Keratinocyte (primary cell): ENCODE measurements around the gene OSBPL10. TPM values are rescaled to one million over a fixed set of nuclear protein-coding genes. Genes with fewer than 3 reads are reported as not detected.

ENCODE experiments used
- DNase-seq: peaks from one replicate; pipeline ENCODE4 v3.0.0-alpha.2; 2011; ENCODE audit warnings: low read depth, missing footprints, low spot score
- FAIRE-seq: peaks from 2 replicates; lab custom pipeline; 2011; peaks lifted over from hg19 to GRCh38; lab: Jason Lieb, UNC
- H2AFZ ChIP-seq: 2 replicates; pipeline ENCODE4 v1.6.0; 2012; ENCODE audit warnings: low read length, control low read depth, inconsistent platforms; ENCODE audit not compliant: control insufficient read depth
- H3K27ac ChIP-seq: 2 replicates; pipeline ENCODE4 v1.5.1; 2011; ENCODE audit warnings: low read length; ENCODE audit not compliant: control insufficient read depth, insufficient read depth
- H3K27me3 ChIP-seq: 3 replicates; pipeline ENCODE4 v1.6.0; 2011; ENCODE audit warnings: low read length; ENCODE audit not compliant: control insufficient read depth, insufficient read depth; ENCODE audit errors: extremely low read depth
- H3K36me3 ChIP-seq, 2 experiments: 2 replicates in 1 of 2; 3 replicates in 1 of 2; pipeline ENCODE4 v1.5.1; 2011; ENCODE audit warnings: low read length in 2 of 2, mild to moderate bottlenecking in 1 of 2; ENCODE audit not compliant: control insufficient read depth in 2 of 2, insufficient read depth in 2 of 2; ENCODE audit errors: extremely low read depth in 1 of 2
- H3K4me1 ChIP-seq: 3 replicates; pipeline ENCODE4 v1.5.1; 2011; ENCODE audit warnings: low read length; ENCODE audit not compliant: control insufficient read depth, insufficient read depth; ENCODE audit errors: extremely low read depth
- H3K4me2 ChIP-seq: 3 replicates; pipeline ENCODE4 v1.6.0; 2011; ENCODE audit warnings: low read depth, low read length; ENCODE audit not compliant: control insufficient read depth, insufficient read depth; ENCODE audit errors: extremely low read depth
- H3K4me3 ChIP-seq, 3 experiments: fragments of 200-600 bp in 1 of 3; sonication (generic) in 1 of 3; 2 replicates in 2 of 3; 3 replicates in 1 of 3; pipeline ENCODE4 v1.5.1; 2011 to 2016; ENCODE audit warnings: low read length in 3 of 3, mild to moderate bottlenecking in 3 of 3, control low read depth in 2 of 3, inconsistent platforms in 1 of 3, low read depth in 1 of 3, mixed read lengths in 1 of 3, mixed run types in 1 of 3, moderate library complexity in 1 of 3; ENCODE audit not compliant: control insufficient read depth in 2 of 3, insufficient read depth in 2 of 3; ENCODE audit errors: extremely low read depth in 1 of 3
- H3K79me2 ChIP-seq: 2 replicates; pipeline ENCODE4 v1.6.0; 2012; ENCODE audit warnings: low read length; ENCODE audit not compliant: control insufficient read depth, insufficient read depth
- H3K9ac ChIP-seq: 3 replicates; pipeline ENCODE4 v1.6.0; 2011; ENCODE audit warnings: low read length; ENCODE audit not compliant: control insufficient read depth, insufficient read depth; ENCODE audit errors: extremely low read depth
- H3K9me1 ChIP-seq: 3 replicates; pipeline ENCODE4 v1.6.0; 2011; ENCODE audit warnings: low read length; ENCODE audit not compliant: control insufficient read depth, insufficient read depth; ENCODE audit errors: extremely low read depth
- H3K9me3 ChIP-seq: 2 replicates; pipeline ENCODE4 v1.5.1; 2012; ENCODE audit warnings: low read depth, low read length; ENCODE audit not compliant: control insufficient read depth
- H4K20me1 ChIP-seq: 3 replicates; pipeline ENCODE4 v1.6.0; 2011; ENCODE audit warnings: low read length; ENCODE audit not compliant: control insufficient read depth, insufficient read depth; ENCODE audit errors: extremely low read depth
- EZH2 ChIP-seq: IDR thresholded peaks from one replicate; pipeline ENCODE4 v1.6.1; 2012; ENCODE audit warnings: inconsistent platforms, mild to moderate bottlenecking, low read length, moderate library complexity
- dilution Hi-C: fragments of 300-500 bp; cut with MboI; formaldehyde crosslinking; loops from one replicate; pipeline ENCODE4 v1.7.0; 2020; ENCODE audit warnings: low sequenced_read_pairs; ENCODE audit not compliant: extremely low pct_ligation_motif_present
- polyA plus RNA-seq, 5 experiments: library from polyadenylated mRNA; depleted of rRNA in 3 of 5; stranded (reverse) in 3 of 5; stranded (forward) in 1 of 5; unstranded in 1 of 5; fragments of >200 nt; gene quantifications; 1 replicate in 1 of 5; 2 replicates in 3 of 5; 3 replicates in 1 of 5; pipeline versions ENCODE4 v1.2.1 to v1.2.3, GENCODE V29; 2011 to 2012; ENCODE audit warnings: missing spikeins in 2 of 5, low read depth in 1 of 5, low replicate concordance in 1 of 5
- TF ChIP-seq, protein P1 (sequence below), 3 experiments: IDR thresholded peaks in 1 of 3; conservative IDR thresholded peaks in 1 of 3; optimal IDR thresholded peaks in 1 of 3; 2 replicates in 2 of 3; 3 replicates in 1 of 3; pipeline versions ENCODE3 to v1.5.1; 2011; ENCODE audit warnings: low read length in 3 of 3, mild to moderate bottlenecking in 3 of 3, moderate library complexity in 2 of 3, control low read depth in 1 of 3, inconsistent platforms in 1 of 3; ENCODE audit not compliant: insufficient read depth in 2 of 3; ENCODE audit errors: extremely low read depth in 1 of 3

The OSBPL10 gene
- polyA plus RNA-seq, 1 donor (not counting 4 experiments of a cell fraction or from before 2014, with no cell fraction given): 50.1 TPM

DNA sequence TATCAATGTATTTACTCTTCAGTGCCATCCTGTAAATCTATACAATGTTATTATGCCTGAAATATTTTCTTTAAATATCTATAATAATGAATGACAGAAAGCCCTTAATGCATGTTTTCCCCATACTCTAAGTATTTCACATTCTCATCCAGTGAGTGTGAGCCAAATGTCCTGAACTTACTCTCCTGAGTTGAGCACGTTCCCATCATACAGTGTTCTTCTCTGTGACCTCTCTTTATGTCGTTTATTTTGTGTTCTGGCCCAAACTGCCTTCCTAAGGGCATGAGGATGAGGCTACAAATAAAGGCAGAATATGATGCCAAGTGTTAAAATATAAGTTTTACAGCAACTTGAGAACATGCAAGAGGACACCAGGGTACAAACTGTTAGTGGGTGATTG, 3.3 kb downstream of the OSBPL10 start:
- peak overlapping the region in 1 of 3 experiments; percentile 95 for H3K4me3 ChIP-seq
- H3K36me3 ChIP-seq: peaks cover 7 to 42% of the 10 kb centered on the region in 2 experiments
- TF ChIP-seq EZH2: no peak
- TF ChIP-seq, protein P1, sequence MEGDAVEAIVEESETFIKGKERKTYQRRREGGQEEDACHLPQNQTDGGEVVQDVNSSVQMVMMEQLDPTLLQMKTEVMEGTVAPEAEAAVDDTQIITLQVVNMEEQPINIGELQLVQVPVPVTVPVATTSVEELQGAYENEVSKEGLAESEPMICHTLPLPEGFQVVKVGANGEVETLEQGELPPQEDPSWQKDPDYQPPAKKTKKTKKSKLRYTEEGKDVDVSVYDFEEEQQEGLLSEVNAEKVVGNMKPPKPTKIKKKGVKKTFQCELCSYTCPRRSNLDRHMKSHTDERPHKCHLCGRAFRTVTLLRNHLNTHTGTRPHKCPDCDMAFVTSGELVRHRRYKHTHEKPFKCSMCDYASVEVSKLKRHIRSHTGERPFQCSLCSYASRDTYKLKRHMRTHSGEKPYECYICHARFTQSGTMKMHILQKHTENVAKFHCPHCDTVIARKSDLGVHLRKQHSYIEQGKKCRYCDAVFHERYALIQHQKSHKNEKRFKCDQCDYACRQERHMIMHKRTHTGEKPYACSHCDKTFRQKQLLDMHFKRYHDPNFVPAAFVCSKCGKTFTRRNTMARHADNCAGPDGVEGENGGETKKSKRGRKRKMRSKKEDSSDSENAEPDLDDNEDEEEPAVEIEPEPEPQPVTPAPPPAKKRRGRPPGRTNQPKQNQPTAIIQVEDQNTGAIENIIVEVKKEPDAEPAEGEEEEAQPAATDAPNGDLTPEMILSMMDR (optimal IDR thresholded peaks at IDR 0.05 in 1 of 3, IDR thresholded peaks at IDR 0.05 in 1 of 3, conservative IDR thresholded peaks at IDR 0.05 in 1 of 3; ENCODE audit: extremely low read depth in 1 of 3, insufficient read depth in 2 of 3, low read length in 3 of 3): no peak
- dilution Hi-C loops: no loop called here
- H3K27me3 ChIP-seq: no peaks in the 10 kb centered on the region
- no peak for DNase-seq
- no peak overlapping the region for H2AFZ ChIP-seq
- H4K20me1 ChIP-seq: peaks cover 4% of the 10 kb centered on the region
- no peak overlapping the region for H3K9ac ChIP-seq
- peaks cover 90% of the 10 kb centered on the region for H3K79me2 ChIP-seq
- H3K9me3 ChIP-seq: no peaks in the 10 kb centered on the region
- peaks cover 38% of the 10 kb centered on the region for H3K4me1 ChIP-seq
- no peak for FAIRE-seq
- H3K4me2 ChIP-seq: peak overlapping the region; percentile 99
- H3K9me1 ChIP-seq: peaks cover 5% of the 10 kb centered on the region
- H3K27ac ChIP-seq: peak overlapping the region; percentile 94

DNA sequence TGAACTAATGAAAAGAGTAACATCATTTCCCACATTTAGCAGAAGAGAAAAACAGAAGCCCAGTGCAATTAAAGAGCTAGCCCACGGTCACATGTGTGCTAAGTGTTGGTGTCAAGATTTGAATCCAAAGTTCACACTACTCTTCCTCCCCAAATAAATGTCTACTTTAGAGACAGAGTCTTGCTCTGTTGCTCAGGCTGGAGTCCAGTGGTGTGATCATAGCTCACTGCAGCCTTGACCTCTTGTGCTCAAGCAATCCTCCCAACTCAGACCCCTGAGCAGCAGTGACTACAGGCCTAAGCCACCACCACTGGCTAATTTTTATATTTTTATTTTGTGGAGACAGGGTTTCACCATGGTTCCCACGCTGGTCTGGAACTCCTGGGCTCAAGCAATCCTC, 4.8 kb downstream of the OSBPL10 start:
- no peak for FAIRE-seq
- peaks cover 94% of the 10 kb centered on the region for H3K79me2 ChIP-seq

More for the DNA sequence above, 4.8 kb downstream of the OSBPL10 start:
- no peak overlapping the region for H3K27ac ChIP-seq
- H2AFZ ChIP-seq: no peak overlapping the region
- H3K9me1 ChIP-seq: peaks cover 5% of the 10 kb centered on the region
- peaks cover 30% of the 10 kb centered on the region for H3K4me1 ChIP-seq
- H4K20me1 ChIP-seq: peaks cover 4% of the 10 kb centered on the region
- no peak overlapping the region for H3K4me2 ChIP-seq
- H3K4me3 ChIP-seq: no peak overlapping the region
- H3K9ac ChIP-seq: no peak overlapping the region
- dilution Hi-C loops: no loop called here
- H3K36me3 ChIP-seq: peaks cover 7 to 42% of the 10 kb centered on the region in 2 experiments
- TF ChIP-seq, protein P1 (optimal IDR thresholded peaks at IDR 0.05 in 1 of 3, IDR thresholded peaks at IDR 0.05 in 1 of 3, conservative IDR thresholded peaks at IDR 0.05 in 1 of 3; ENCODE audit: extremely low read depth in 1 of 3, insufficient read depth in 2 of 3, low read length in 3 of 3): no peak
- TF ChIP-seq EZH2: no peak
- H3K9me3 ChIP-seq: no peaks in the 10 kb centered on the region
- DNase-seq: no peak
- H3K27me3 ChIP-seq: no peaks in the 10 kb centered on the region
